GM12891 (cell line): Measurements from ENCODE around the gene COL25A1.

Source experiments
- PAX5 ChIP-seq: IDR thresholded peaks from 2 replicates; pipeline ENCODE4 v1.6.1; 2011; ENCODE audit warnings: low read length, moderate library complexity, mild to moderate bottlenecking; ENCODE audit not compliant: insufficient read depth, severe bottlenecking
- POLR2A ChIP-seq: IDR thresholded peaks from 2 replicates; pipeline ENCODE4 v1.6.1; 2011; ENCODE audit warnings: low read depth, low read length, control low read depth
- POLR2AphosphoS5 ChIP-seq: IDR thresholded peaks from 2 replicates; pipeline ENCODE4 v1.6.1; 2011; ENCODE audit warnings: low read depth, low read length, control low read depth
- SPI1 ChIP-seq: IDR thresholded peaks from 2 replicates; pipeline ENCODE4 v1.6.1; 2011; ENCODE audit warnings: low read depth, low read length, control low read depth
- TAF1 ChIP-seq: IDR thresholded peaks from 2 replicates; pipeline ENCODE4 v1.6.1; 2011; ENCODE audit warnings: low read depth, low read length, control low read depth

DNA sequence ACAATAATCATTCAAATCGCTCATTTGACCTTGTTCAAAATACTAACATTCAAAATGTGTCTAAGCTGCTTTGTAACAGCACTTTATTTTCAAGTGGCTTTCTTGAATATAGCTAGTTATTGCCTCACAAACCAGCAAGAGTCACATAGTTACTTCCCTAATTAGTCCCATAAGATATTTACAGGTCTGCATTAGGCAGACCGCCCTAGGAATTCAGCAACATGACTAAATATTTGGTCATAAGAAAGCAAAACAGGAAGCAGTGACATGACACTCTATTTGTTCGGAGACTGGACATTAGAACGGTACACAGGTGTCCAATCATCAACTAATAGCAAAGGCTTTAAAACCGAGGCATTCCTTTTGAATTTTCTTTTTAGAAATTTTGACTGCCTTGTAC, 262.0 kb downstream of the COL25A1 start:
- no peak for TF ChIP-seq POLR2AphosphoS5
- TF ChIP-seq POLR2A: no peak
- TF ChIP-seq TAF1: no peak
- TF ChIP-seq SPI1: no peak
- TF ChIP-seq PAX5: no peak
